Measurements from ENCODE around the gene ISYNA1. TPM values are rescaled to one million over a fixed set of nuclear protein-coding genes. Genes with fewer than 3 reads are reported as not detected.

ISYNA1 gene
- total RNA-seq, 1 donor from 2014 or later: 111 TPM

GRCh38 chr19:18423258-18424020 is 14.5 kb downstream of the ISYNA1 start:
- Mint-ChIP-seq H3K27me3 (ENCODE audit: unreplicated experiment) (peaks cover 14% of the 10 kb centered on the region), H3K9me3 (ENCODE audit: unreplicated experiment) (peaks cover 23% of the 10 kb centered on the region), H3K4me3 (ENCODE audit: unreplicated experiment) (peak overlapping the region; percentile 73), H3K36me3 (ENCODE audit: unreplicated experiment) (no peaks in the 10 kb centered on the region), H3K27ac (ENCODE audit: unreplicated experiment) (peak overlapping the region; percentile 62), H3K4me1 (ENCODE audit: low read depth, unreplicated experiment) (peaks cover 27% of the 10 kb centered on the region)
- DNase-seq: no peak
- TF ChIP-seq CTCF (IDR thresholded peaks at IDR 0.05; ENCODE audit: partially characterized antibody, unreplicated experiment): no peak

GRCh38 chr19:18422530-18423191 is 15.3 kb downstream of the ISYNA1 start:
- peaks cover 14% of the 10 kb centered on the region for H3K27me3 Mint-ChIP-seq (ENCODE audit: unreplicated experiment)
- H3K4me1 Mint-ChIP-seq (ENCODE audit: low read depth, unreplicated experiment): peaks cover 25% of the 10 kb centered on the region
- peak overlapping the region; percentile 73 for H3K4me3 Mint-ChIP-seq (ENCODE audit: unreplicated experiment)
- DNase-seq: no peak
- peak overlapping the region; percentile 62 for H3K27ac Mint-ChIP-seq (ENCODE audit: unreplicated experiment)
- peaks cover 22% of the 10 kb centered on the region for H3K9me3 Mint-ChIP-seq (ENCODE audit: unreplicated experiment)
- no peak for TF ChIP-seq CTCF (IDR thresholded peaks at IDR 0.05; ENCODE audit: partially characterized antibody, unreplicated experiment)
- no peaks in the 10 kb centered on the region for H3K36me3 Mint-ChIP-seq (ENCODE audit: unreplicated experiment)

- peaks cover 14% of the 10 kb centered on the region for H3K27me3 Mint-ChIP-seq (ENCODE audit: unreplicated experiment)
- no peak for TF ChIP-seq CTCF (IDR thresholded peaks at IDR 0.05; ENCODE audit: partially characterized antibody, unreplicated experiment)
- H3K27ac Mint-ChIP-seq (ENCODE audit: unreplicated experiment): peak overlapping the region; percentile 64
- H3K4me3 Mint-ChIP-seq (ENCODE audit: unreplicated experiment): peak overlapping the region; percentile 95
- DNase-seq: no peak
- H3K36me3 Mint-ChIP-seq (ENCODE audit: unreplicated experiment): no peaks in the 10 kb centered on the region
- peaks cover 22% of the 10 kb centered on the region for H3K9me3 Mint-ChIP-seq (ENCODE audit: unreplicated experiment)
- peaks cover 26% of the 10 kb centered on the region for H3K4me1 Mint-ChIP-seq (ENCODE audit: low read depth, unreplicated experiment)
Measured at GRCh38 chr19:18421371-18421959, 16.5 kb downstream of the ISYNA1 start.

GRCh38 chr19:18420930-18421329 is 17.0 kb downstream of the ISYNA1 start:
- peak overlapping the region; percentile 95 for H3K4me3 Mint-ChIP-seq (ENCODE audit: unreplicated experiment)
- peak overlapping the region; percentile 53 for H3K27ac Mint-ChIP-seq (ENCODE audit: unreplicated experiment)
- peaks cover 28% of the 10 kb centered on the region for H3K4me1 Mint-ChIP-seq (ENCODE audit: low read depth, unreplicated experiment)
- no peak for DNase-seq
- H3K9me3 Mint-ChIP-seq (ENCODE audit: unreplicated experiment): peaks cover 25% of the 10 kb centered on the region
- TF ChIP-seq CTCF (IDR thresholded peaks at IDR 0.05; ENCODE audit: partially characterized antibody, unreplicated experiment): no peak
- peaks cover 14% of the 10 kb centered on the region for H3K27me3 Mint-ChIP-seq (ENCODE audit: unreplicated experiment)
- no peaks in the 10 kb centered on the region for H3K36me3 Mint-ChIP-seq (ENCODE audit: unreplicated experiment)
